Tibial nerve (tissue), 4 donors: ENCODE results near the gene ROPN1L.

ENCODE experiments used
- CTCF ChIP-seq, 5 experiments: fragments of 200-600 bp in 3 of 5; fragments of 450-650 bp in 2 of 5; sonication (generic) in 3 of 5; IDR thresholded peaks; one replicate each; pipeline ENCODE4 v1.5.1; 2016 to 2019; ENCODE audit warnings: antibody characterized with exemption in 5 of 5, mild to moderate bottlenecking in 3 of 5, moderate library complexity in 2 of 5
- EP300 ChIP-seq, 2 donors: sonication (generic); formaldehyde crosslinking; IDR thresholded peaks; one replicate each; pipeline ENCODE4 v1.6.1; 2017; ENCODE audit warnings: antibody characterized with exemption in 2 of 2, mild to moderate bottlenecking in 1 of 2
- POLR2A ChIP-seq, 2 donors: fragments of 450-650 bp; IDR thresholded peaks; one replicate each; pipeline ENCODE4 v1.6.1; 2017; ENCODE audit warnings: antibody characterized with exemption in 2 of 2, mild to moderate bottlenecking in 2 of 2, moderate library complexity in 2 of 2

GRCh38 chr5:10399839-10400238, 41.8 kb upstream of the ROPN1L start:
- TF ChIP-seq CTCF (IDR thresholded peaks at IDR 0.05) (no peak), POLR2A (IDR thresholded peaks at IDR 0.05) (no peak), EP300 (IDR thresholded peaks at IDR 0.05) (no peak)
